HG02759 (cell line): ENCODE results near the gene TMEM61.
A peak's percentile ranks its signal among the peaks of the same experiment; 100 is the strongest.

Experiments
- ATAC-seq: cut with Tn5 transposase; IDR thresholded peaks from one replicate; pipeline ENCODE4 v1.9.1; 2021; ENCODE audit warnings: mild to moderate bottlenecking, moderate library complexity; ENCODE audit not compliant: unreplicated experiment

The TMEM61 gene

GRCh38 chr1:54984131-54984842, 3.9 kb downstream of the TMEM61 start:
- no peak for ATAC-seq

GRCh38 chr1:54985556-54985955, 5.1 kb downstream of the TMEM61 start:
- no peak for ATAC-seq

- ATAC-seq = no peak
These were observed 5.6 kb downstream of the TMEM61 start for GRCh38 chr1:54986025-54986424.

- ATAC-seq = no peak
These were observed 6.1 kb downstream of the TMEM61 start for GRCh38 chr1:54986533-54986932.

DNA sequence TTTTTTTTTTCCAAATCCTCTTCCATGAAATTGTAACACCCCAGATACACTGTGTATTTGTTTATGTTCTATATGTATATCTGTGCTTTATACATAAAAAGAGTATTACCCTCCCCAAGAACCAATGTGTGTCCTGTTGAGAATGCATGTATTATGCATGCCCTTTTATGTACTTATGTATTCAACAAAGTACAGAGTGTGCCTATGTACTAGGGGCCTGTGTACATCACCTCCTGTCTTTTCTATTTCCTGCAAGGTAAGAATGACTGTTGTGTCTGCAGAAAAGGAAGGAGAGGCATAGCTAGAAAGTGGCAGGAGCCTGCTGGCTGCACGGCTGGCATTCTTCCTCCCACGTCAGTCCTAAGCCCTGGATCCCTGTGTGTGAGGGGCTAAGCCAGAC, 7.0 kb downstream of the TMEM61 start:
- ATAC-seq = no peak

DNA sequence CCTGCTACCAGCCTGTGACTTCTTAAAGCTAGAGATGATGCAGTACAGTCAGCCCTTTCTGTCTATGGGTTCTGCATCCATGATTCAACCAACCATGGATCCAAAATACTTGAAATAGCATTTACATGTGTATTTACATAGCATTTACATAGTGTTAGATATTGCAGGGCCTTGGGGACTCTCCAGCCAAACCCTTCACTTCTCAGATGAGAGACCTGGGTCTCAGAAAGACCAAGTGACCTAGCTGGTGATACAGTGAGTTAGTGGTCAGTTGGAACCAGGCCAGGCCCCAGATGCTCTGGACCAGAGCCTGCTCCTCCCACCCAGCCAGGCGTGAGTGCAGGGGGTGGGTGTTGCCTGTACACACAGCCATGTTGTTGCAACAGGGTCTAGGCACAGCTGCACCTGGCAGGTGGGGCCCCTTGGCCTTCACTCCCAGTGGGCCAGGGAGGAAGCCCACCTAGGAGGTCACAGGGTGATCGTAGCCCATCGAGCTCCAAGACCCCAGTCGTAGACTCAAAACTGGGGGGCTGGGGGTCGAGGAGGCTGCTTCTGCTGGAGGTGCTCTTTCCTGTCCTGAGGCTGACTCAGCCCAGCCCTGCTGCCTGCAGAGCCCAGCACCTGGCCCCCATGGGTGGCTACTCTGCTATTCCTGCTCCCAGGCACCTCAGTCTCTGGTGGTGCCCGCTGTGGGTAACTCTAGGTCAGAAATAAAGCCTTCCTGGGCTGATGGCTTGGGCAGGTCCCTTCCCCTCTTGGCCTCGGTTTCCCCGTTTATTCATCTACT, 7.7 kb downstream of the TMEM61 start:
- no peak for ATAC-seq

GRCh38 chr1:54988975-54989374, 8.5 kb downstream of the TMEM61 start:
- ATAC-seq = no peak

GRCh38 chr1:54989473-54989872, 9.0 kb downstream of the TMEM61 start:
- no peak for ATAC-seq

GRCh38 chr1:54989968-54990810, 9.8 kb downstream of the TMEM61 start:
- no peak for ATAC-seq

- ATAC-seq = no peak
These were observed 10.5 kb downstream of the TMEM61 start for GRCh38 chr1:54990916-54991315.

GRCh38 chr1:54991939-54992338, 11.5 kb downstream of the TMEM61 start:
- no peak for ATAC-seq

DNA sequence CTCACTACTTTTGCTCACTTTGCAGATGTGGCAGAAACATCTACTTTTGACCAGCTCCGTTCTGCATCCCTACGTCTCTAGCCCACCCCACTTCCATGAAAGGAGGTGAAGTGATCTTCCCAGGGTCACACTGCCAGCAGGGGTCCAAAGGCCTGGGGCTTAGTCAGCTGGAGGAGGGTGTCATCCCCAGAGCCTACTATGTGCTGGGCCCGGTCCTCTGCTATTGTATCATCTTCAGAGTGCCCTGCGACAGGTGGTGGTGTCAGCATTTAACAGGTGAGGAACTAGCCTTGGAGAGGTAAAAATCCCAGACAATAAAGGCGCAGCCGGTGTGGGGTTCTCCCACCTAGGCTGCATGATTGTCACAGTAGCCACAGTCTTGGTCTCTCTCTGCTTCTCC, 12.7 kb downstream of the TMEM61 start:
- no peak for ATAC-seq

GRCh38 chr1:54994355-54994990, 14.0 kb downstream of the TMEM61 start:
- ATAC-seq = no peak

DNA sequence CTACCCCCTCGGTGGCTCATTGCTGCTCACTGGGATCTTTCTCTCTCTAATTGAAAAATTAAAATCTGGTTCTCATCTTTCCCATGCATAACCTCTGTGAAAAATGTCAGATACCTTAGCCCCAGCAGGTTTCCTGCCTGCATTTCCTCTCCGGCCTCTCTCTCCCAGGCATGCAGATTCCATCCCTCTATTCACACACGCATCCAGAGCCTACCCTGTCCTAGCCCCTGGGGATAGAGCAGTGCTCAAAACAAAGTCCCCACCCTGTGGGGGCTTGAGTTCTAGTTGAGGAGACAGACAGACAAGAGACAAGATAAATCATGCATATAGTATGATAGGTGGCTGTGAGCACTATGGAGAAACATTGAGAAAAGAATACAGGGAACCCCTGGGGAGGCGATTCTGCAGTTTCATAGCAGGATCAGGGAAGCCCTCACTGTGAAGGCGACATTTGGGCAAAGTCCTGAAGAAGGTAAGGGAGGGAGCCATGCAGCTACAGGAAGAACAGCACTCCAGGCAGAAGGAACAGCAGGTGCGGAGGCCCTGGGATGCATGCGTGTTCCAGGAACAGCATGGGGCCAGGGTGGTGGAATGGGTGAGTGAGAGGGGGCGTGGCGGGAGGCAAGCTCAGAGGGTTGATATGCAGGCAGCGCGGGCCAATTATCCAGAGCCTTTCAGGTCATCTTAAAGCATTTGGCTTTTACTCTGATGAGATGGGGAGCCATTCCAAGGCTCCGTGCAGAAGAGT, 14.8 kb downstream of the TMEM61 start:
- no peak for ATAC-seq

DNA sequence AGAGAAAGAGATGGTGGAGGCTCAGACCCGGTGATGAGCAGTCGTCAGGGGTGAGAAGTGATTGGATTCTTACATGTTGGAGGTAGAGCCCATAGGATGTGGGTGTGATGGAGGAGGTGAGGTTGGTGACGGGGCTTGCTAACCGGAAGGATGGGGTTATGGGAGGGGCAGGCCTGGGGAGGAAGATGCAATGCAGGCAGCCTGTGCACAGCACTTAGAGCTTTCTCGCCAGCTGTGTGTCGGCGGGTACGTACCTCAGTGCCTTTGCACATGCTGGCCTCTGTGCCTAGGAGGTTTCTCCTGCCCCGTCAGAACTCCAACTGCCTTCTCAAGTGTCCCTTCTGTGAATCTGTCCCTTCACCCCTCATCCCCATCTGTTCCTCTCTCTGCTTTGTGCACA, 15.4 kb downstream of the TMEM61 start:
- ATAC-seq = no peak

DNA sequence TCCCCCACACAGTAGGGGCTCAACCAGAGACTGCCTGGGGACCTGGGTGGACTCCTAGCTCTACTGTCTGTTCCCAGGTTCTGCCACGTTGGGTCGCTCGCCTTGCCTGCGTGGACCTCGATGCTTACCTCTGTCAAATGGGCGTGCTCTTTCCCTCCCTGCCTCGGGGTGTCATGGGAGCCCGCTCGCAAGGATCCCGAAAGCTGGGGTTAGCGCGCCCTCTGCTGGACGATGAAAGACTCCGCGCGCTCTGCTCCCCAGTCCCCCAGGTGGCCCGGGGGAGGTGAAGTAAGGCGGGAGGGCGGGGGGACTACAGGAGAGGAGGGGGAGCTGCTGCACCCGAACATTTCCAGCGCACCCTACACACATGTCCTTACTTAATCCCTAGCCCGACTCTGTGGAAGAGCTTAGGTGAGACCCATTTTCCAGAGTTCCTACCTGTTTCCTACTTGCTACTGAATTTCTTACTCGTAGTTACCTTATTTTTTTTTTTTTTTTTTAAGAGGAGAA, 16.0 kb downstream of the TMEM61 start:
- peak; percentile 81 for ATAC-seq

DNA sequence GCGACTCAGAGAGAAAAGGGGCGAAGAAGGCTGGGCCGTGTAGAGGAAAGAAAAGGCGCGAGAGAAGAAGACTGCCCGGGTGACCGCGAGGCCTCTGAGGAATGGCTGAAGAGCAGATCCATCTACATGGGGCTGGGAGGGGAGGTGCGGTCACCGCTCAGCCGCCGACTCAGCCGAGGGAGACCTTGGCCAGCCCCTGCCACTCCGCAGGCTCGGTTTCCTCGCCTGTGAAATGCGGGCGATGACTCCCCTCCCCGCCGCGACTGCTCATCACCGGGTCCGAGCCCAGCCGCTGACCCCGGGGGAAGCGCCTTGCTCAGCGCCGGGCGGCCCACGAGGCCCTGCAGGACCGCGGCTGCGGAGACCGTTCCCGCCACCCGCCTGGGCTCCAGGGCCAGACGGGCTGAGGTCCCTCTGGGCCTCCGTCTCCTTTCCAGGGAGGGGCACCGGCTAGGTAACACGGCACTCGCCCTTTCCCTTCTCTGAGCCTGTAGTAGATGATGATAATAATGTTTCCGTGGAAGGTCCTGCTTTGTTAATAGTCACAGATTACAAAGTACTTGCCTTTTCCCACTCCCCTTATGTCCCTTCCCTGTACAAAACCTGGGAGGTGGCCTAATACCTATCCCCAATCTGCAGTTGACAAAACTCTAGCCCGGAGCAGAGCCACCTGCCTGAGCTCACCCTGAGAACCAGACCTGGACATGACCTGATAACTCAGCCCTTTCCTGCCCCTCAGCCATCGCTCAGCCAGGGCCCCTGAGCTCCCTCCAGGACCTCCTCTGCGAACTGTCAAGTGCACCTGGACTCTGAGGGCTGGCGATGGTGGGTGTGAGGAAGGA, 16.7 kb downstream of the TMEM61 start:
- no peak for ATAC-seq

- ATAC-seq = no peak
These were observed 17.2 kb downstream of the TMEM61 start for GRCh38 chr1:54997711-54997986.

DNA sequence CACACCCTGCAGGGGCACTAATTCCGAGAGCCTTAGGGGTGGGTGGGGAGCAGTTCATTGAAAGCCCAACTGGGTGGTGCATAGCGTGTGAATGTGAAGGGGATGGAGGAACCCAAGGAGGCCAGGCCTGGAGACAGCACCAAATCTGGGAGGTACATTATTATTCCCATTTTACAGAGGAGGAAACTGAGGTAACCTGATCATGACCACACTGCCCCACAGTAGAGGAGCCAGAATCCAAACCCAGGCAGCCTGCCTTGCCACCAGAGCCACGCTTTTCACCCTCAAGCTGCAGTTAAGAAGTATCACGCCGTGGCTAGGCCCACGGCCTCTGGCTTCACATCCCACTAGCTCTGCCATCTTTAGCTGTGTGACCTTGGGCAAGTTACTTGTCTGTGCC, 17.7 kb downstream of the TMEM61 start:
- no peak for ATAC-seq

GRCh38 chr1:54998677-54999076, 18.2 kb downstream of the TMEM61 start, which contains the start of gene BSND:
TSS of gene BSND (plus strand) at chr1:54998933. CDS start at chr1:54999187, 254 bp downstream.
- no peak for ATAC-seq
